HepG2 (cell line): ENCODE data around the gene XG. TPM values are rescaled to one million over a fixed set of nuclear protein-coding genes. Genes with fewer than 3 reads are reported as not detected.

Experiments used
- ATF1 ChIP-seq: IDR thresholded peaks from 2 replicates; pipeline ENCODE4 v1.6.1; 2016; ENCODE audit warnings: mild to moderate bottlenecking, control low read depth
- BHLHE40 ChIP-seq: IDR thresholded peaks from 2 replicates; pipeline ENCODE4 v1.6.1; 2011; ENCODE audit warnings: low read length, improper control_type of control experiment
- ERF ChIP-seq: IDR thresholded peaks from 2 replicates; pipeline ENCODE4 v1.6.1; 2018; ENCODE audit warnings: missing biosample characterization, missing genetic modification reagents
- HCFC1 ChIP-seq: fragments of 150-350 bp; IDR thresholded peaks from 2 replicates; pipeline ENCODE4 v1.6.1; 2014; ENCODE audit warnings: low read depth, low read length
- HDAC1 ChIP-seq: sonication (generic); formaldehyde crosslinking; IDR thresholded peaks from 2 replicates; pipeline ENCODE4 v1.5.1; 2020; ENCODE audit warnings: mild to moderate bottlenecking, missing genetic modification reagents
- HNRNPUL1 ChIP-seq: fragments of 200-400 bp; formaldehyde crosslinking; IDR thresholded peaks from 2 replicates; pipeline ENCODE4 v1.6.1; 2017; ENCODE audit warnings: low read depth, mild to moderate bottlenecking, low read length, moderate library complexity
- HOXA3 ChIP-seq: sonication (generic); formaldehyde crosslinking; IDR thresholded peaks from 2 replicates; pipeline ENCODE4 v1.5.0; 2020; ENCODE audit warnings: missing genetic modification reagents
- MBNL3 ChIP-seq: fragments of 250-450 bp; sonication (Bioruptor Pico); conservative IDR thresholded peaks from 2 replicates; pipeline ENCODE4 v1.8.0; 2022; ENCODE audit warnings: mild to moderate bottlenecking, inconsistent platforms
- MNT ChIP-seq: fragments of 450-650 bp; IDR thresholded peaks from 2 replicates; pipeline ENCODE4 v1.6.1; 2016
- RBM22 ChIP-seq: fragments of 200-400 bp; formaldehyde crosslinking; optimal IDR thresholded peaks from 2 replicates; pipeline ENCODE3; 2017; ENCODE audit warnings: mild to moderate bottlenecking, low read length, moderate library complexity
- RFX5 ChIP-seq: IDR thresholded peaks from 2 replicates; pipeline ENCODE4 v1.6.1; 2011; ENCODE audit warnings: low read depth, low read length, improper control_type of control experiment
- SALL1 ChIP-seq: sonication (generic); formaldehyde crosslinking; IDR thresholded peaks from 2 replicates; pipeline ENCODE4 v1.8.0; 2022; ENCODE audit warnings: mild to moderate bottlenecking, missing genetic modification reagents
- ZNF407 ChIP-seq: sonication (generic); formaldehyde crosslinking; IDR thresholded peaks from one replicate; pipeline ENCODE4 v1.5.1; 2020; ENCODE audit warnings: mild to moderate bottlenecking, missing genetic modification reagents; ENCODE audit errors: not compliant biosample characterization
- ZNF652 ChIP-seq: IDR thresholded peaks from 2 replicates; pipeline ENCODE4 v1.6.1; 2016; ENCODE audit warnings: low read depth, borderline replicate concordance
- ZNF691 ChIP-seq: sonication (generic); formaldehyde crosslinking; IDR thresholded peaks from 2 replicates; pipeline ENCODE4 v1.4.0; 2020; ENCODE audit warnings: missing genetic modification reagents, low read depth, mild to moderate bottlenecking, borderline replicate concordance
- ZNF768 ChIP-seq: sonication (generic); formaldehyde crosslinking; IDR thresholded peaks from 2 replicates; pipeline ENCODE4 v1.4.0; 2020; ENCODE audit warnings: missing genetic modification reagents
- ZNF788 ChIP-seq: sonication (generic); formaldehyde crosslinking; IDR thresholded peaks from 2 replicates; pipeline ENCODE4 v1.5.0; 2020; ENCODE audit warnings: mild to moderate bottlenecking, missing genetic modification reagents, borderline replicate concordance
- ZNF883 ChIP-seq: sonication (generic); formaldehyde crosslinking; IDR thresholded peaks from 2 replicates; pipeline ENCODE4 v1.5.1; 2020; ENCODE audit warnings: mild to moderate bottlenecking, missing genetic modification reagents; ENCODE audit errors: not compliant biosample characterization
- polyA plus RNA-seq, 8 experiments: library from polyadenylated mRNA; depleted of rRNA in 3 of 8; stranded (reverse) in 7 of 8; unstranded in 1 of 8; fragments of >200 nt; fragmentation: Illumina TruSeq in 4 of 8; extraction: Trizol in 4 of 8; gene quantifications; 2 replicates each; pipeline versions ENCODE4 v1.2.1 to v1.2.3, GENCODE V29; 2011 to 2016; ENCODE audit warnings: low read depth in 4 of 8, missing spikeins in 1 of 8, mixed read lengths in 1 of 8; ENCODE audit not compliant: insufficient read depth in 1 of 8
- total RNA-seq, 5 experiments: library from RNA; depleted of rRNA; stranded (reverse); fragments of >200 nt; fragmentation: Illumina TruSeq; extraction: Trizol; gene quantifications; 2 replicates each; pipeline ENCODE4 v1.2.3, GENCODE V29; 2016; ENCODE audit warnings: low read depth in 1 of 5

The XG gene
- total and polyA plus RNA-seq, 2 of the 13 experiments (the other 11 are each of a cell fraction or from before 2014, with no cell fraction given) = not detected

GRCh38 chrX:2828344-2828958, 76.6 kb downstream of the XG start, which contains the start of gene GYG2 (continued):
- TF ChIP-seq MNT (no peak), ZNF788 (CRISPR knock-in tag) (peak; percentile 24; the same call in 1 of the 2 replicates), ZNF407 (CRISPR knock-in tag) (no peak), RBM22 (no peak), ZNF883 (CRISPR knock-in tag) (no peak), HCFC1 (no peak), HOXA3 (CRISPR knock-in tag) (peak; percentile 39; the same call in 1 of the 2 replicates), HDAC1 (CRISPR knock-in tag) (no peak), ZNF691 (CRISPR knock-in tag) (no peak), BHLHE40 (no peak; the same call in 1 of the 2 replicates), ZNF652 (CRISPR knock-in tag) (peak; percentile 81), SALL1 (CRISPR knock-in tag) (peak; percentile 46; the same call in 1 of the 2 replicates), HNRNPUL1 (no peak), ERF (0 out of 2 replicates have a peak, but pooled peaks have one; percentile 29), ZNF768 (CRISPR knock-in tag) (no peak), MBNL3 (no peak), ATF1 (no peak), RFX5 (no peak)
